ENCODE results near the gene HLF.

Gene HLF

GRCh38 chr17:55223524-55223923 is 41.2 kb upstream of the HLF start:
- Histone ChIP-seq H3K4me3 (replicated peaks; ENCODE audit: low read depth, low read length) (no peak overlapping the region), H3K36me3 (ENCODE audit: control insufficient read depth, insufficient read depth, low read length) (no peaks in the 10 kb centered on the region), H3K27me3 (replicated peaks; ENCODE audit: control insufficient read depth, insufficient read depth, low read length) (0 out of 2 replicates have a peak, but pooled peaks cover 1% of the 10 kb centered on the region)
- no peak for DNase-seq (ENCODE audit: extremely low read depth, insufficient read length)
- TF ChIP-seq CTCF (IDR thresholded peaks at IDR 0.05; ENCODE audit: insufficient read depth, low read length, poor library complexity, severe bottlenecking), result no peak

GRCh38 chr17:55224746-55225145 is 40.0 kb upstream of the HLF start:
- TF ChIP-seq CTCF (IDR thresholded peaks at IDR 0.05; ENCODE audit: insufficient read depth, low read length, poor library complexity, severe bottlenecking), result no peak
- DNase-seq (ENCODE audit: extremely low read depth, insufficient read length), result no peak
- H3K27me3 ChIP-seq (replicated peaks; ENCODE audit: control insufficient read depth, insufficient read depth, low read length), result no peaks in the 10 kb centered on the region
- H3K36me3 ChIP-seq (ENCODE audit: control insufficient read depth, insufficient read depth, low read length), result no peaks in the 10 kb centered on the region
- no peak overlapping the region for H3K4me3 ChIP-seq (replicated peaks; ENCODE audit: low read depth, low read length)

GRCh38 chr17:55225237-55225636 is 39.5 kb upstream of the HLF start:
- no peaks in the 10 kb centered on the region for H3K27me3 ChIP-seq (replicated peaks; ENCODE audit: control insufficient read depth, insufficient read depth, low read length)
- no peak for TF ChIP-seq CTCF (IDR thresholded peaks at IDR 0.05; ENCODE audit: insufficient read depth, low read length, poor library complexity, severe bottlenecking)
- no peaks in the 10 kb centered on the region for H3K36me3 ChIP-seq (ENCODE audit: control insufficient read depth, insufficient read depth, low read length)
- no peak for DNase-seq (ENCODE audit: extremely low read depth, insufficient read length)
- H3K4me3 ChIP-seq (replicated peaks; ENCODE audit: low read depth, low read length), result no peak overlapping the region

- Histone ChIP-seq H3K4me3 (replicated peaks; ENCODE audit: low read depth, low read length) (no peak overlapping the region), H3K27me3 (replicated peaks; ENCODE audit: control insufficient read depth, insufficient read depth, low read length) (no peaks in the 10 kb centered on the region), H3K36me3 (ENCODE audit: control insufficient read depth, insufficient read depth, low read length) (no peaks in the 10 kb centered on the region)
- TF ChIP-seq CTCF (IDR thresholded peaks at IDR 0.05; ENCODE audit: insufficient read depth, low read length, poor library complexity, severe bottlenecking), result no peak
- DNase-seq (ENCODE audit: extremely low read depth, insufficient read length), result no peak
Measured at GRCh38 chr17:55228683-55229192, 36.0 kb upstream of the HLF start.

DNA sequence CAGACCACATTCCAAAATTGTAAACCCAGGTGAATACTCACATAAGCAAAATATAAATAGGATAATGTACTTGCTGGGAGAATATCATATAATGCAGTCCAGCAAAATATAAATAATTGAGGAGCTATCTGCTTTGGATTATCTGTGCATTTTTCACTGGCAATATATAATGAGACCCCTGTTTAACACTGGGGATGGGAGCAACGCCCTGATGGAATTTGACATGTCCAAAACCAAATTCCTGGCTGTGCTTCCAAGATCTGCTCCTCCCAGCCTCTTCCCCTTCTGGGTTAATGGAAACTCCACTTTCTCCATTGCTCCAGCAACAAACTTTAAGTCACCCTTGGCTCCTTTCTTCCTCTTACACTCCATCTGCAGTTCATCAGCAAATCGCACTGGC is 35.5 kb upstream of the HLF start:
- Histone ChIP-seq H3K4me3 (replicated peaks; ENCODE audit: low read depth, low read length) (no peak overlapping the region), H3K36me3 (ENCODE audit: control insufficient read depth, insufficient read depth, low read length) (no peaks in the 10 kb centered on the region), H3K27me3 (replicated peaks; ENCODE audit: control insufficient read depth, insufficient read depth, low read length) (no peaks in the 10 kb centered on the region)
- no peak for TF ChIP-seq CTCF (IDR thresholded peaks at IDR 0.05; ENCODE audit: insufficient read depth, low read length, poor library complexity, severe bottlenecking)
- no peak for DNase-seq (ENCODE audit: extremely low read depth, insufficient read length)

DNA sequence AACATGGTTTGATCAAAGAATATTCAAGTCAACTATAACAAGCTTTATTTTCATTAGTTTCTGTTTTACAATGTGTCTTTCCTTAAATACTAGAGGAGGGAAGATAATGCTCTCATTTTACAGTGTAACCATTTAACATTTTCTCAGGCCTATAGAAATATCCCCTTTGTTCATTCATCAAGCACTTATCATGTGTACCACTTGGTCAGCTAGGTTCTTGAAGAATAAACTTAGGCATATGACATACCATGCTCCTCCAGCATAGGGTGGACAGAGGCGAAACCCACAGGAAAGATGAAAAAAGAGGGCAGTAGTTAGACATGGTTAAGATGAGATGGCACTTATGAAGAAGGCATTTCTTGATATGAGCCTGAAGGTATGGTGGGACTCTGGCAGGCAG is 34.0 kb upstream of the HLF start:
- Histone ChIP-seq H3K4me3 (replicated peaks; ENCODE audit: low read depth, low read length) (no peak overlapping the region), H3K36me3 (ENCODE audit: control insufficient read depth, insufficient read depth, low read length) (no peaks in the 10 kb centered on the region), H3K27me3 (replicated peaks; ENCODE audit: control insufficient read depth, insufficient read depth, low read length) (no peaks in the 10 kb centered on the region)
- no peak for TF ChIP-seq CTCF (IDR thresholded peaks at IDR 0.05; ENCODE audit: insufficient read depth, low read length, poor library complexity, severe bottlenecking)
- DNase-seq (ENCODE audit: extremely low read depth, insufficient read length), result no peak

Data from GM06990 (cell line).